ENCODE measurements around the gene IFI44.

Gene IFI44

GRCh38 chr1:78658901-78659300, 9.3 kb downstream of the IFI44 start:
- DNase-seq, result no peak

- no peak for DNase-seq
Observed at GRCh38 chr1:78663923-78664322, 14.3 kb downstream of the IFI44 start.

GRCh38 chr1:78664763-78665162, 15.1 kb downstream of the IFI44 start:
- DNase-seq, result no peak

- DNase-seq, result no peak
Observed at GRCh38 chr1:78665809-78666208, 16.2 kb downstream of the IFI44 start.

GRCh38 chr1:78667939-78668338, 18.3 kb downstream of the IFI44 start:
- no peak for DNase-seq

GRCh38 chr1:78668427-78668826, 18.8 kb downstream of the IFI44 start:
- DNase-seq, result no peak

- DNase-seq, result no peak
Observed at GRCh38 chr1:78672428-78672827, 22.8 kb downstream of the IFI44 start.

- peak; percentile 31 for DNase-seq
Observed at GRCh38 chr1:78673120-78673519, 23.5 kb downstream of the IFI44 start.

- DNase-seq, result peak; percentile 65
Observed at GRCh38 chr1:78676347-78676982, 26.8 kb downstream of the IFI44 start.

- no peak for DNase-seq
Observed at GRCh38 chr1:78676993-78677392, 27.4 kb downstream of the IFI44 start.

GRCh38 chr1:78677788-78678187, 28.2 kb downstream of the IFI44 start:
- DNase-seq, result no peak

GRCh38 chr1:78678324-78678723, 28.7 kb downstream of the IFI44 start:
- no peak for DNase-seq

GRCh38 chr1:78681265-78681664, 31.6 kb downstream of the IFI44 start:
- DNase-seq, result no peak

- no peak for DNase-seq
Observed at GRCh38 chr1:78682496-78682895, 32.9 kb downstream of the IFI44 start.

- DNase-seq, result no peak
Observed at GRCh38 chr1:78683079-78683478, 33.4 kb downstream of the IFI44 start.

- no peak for DNase-seq
Observed at GRCh38 chr1:78687315-78687714, 37.7 kb downstream of the IFI44 start.

GRCh38 chr1:78687914-78688313, 38.3 kb downstream of the IFI44 start:
- no peak for DNase-seq

- DNase-seq, result peak; percentile 17
Observed at GRCh38 chr1:78688697-78689096, 39.1 kb downstream of the IFI44 start.

- no peak for DNase-seq
Observed at GRCh38 chr1:78690516-78690915, 40.9 kb downstream of the IFI44 start.

GRCh38 chr1:78691995-78692747, 42.5 kb downstream of the IFI44 start:
- peak; percentile 49 for DNase-seq

GRCh38 chr1:78699813-78700212, 50.2 kb downstream of the IFI44 start:
- DNase-seq, result no peak

- DNase-seq, result no peak
Observed at GRCh38 chr1:78702426-78702825, 52.8 kb downstream of the IFI44 start.

- no peak for DNase-seq
Observed at GRCh38 chr1:78703806-78704205, 54.2 kb downstream of the IFI44 start.

- no peak for DNase-seq
Observed at GRCh38 chr1:78712467-78713051, 62.9 kb downstream of the IFI44 start.
